ENCODE results near the gene ATP6V0C. TPM values are rescaled to one million over a fixed set of nuclear protein-coding genes. Genes with fewer than 3 reads are reported as not detected.
A peak's percentile ranks its signal among the peaks of the same experiment; 100 is the strongest.

The ATP6V0C gene
- total RNA-seq, 1 experiment from 2014 or later: 173 TPM

DNA sequence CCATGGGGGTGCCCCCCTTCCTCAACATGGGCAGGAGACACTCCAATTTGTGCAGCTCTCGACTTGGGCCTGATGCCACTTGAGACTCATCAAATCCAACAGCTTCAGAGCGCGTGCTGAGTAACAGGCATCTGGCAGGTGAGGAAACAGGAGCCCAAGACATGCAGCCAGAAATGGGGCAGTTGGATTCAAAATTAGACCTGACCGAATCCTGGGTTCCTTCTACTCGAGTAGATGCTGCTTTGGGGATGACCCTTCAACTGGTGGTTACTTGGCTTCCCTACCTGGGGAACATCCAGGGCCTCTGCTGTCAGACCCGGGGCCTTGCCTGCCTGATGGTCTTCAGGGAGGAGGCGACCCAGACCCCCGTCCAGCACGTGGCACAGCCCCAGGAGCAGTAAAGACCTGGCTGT lies 43.1 kb upstream of the ATP6V0C start:
- TF ChIP-seq, protein P1, sequence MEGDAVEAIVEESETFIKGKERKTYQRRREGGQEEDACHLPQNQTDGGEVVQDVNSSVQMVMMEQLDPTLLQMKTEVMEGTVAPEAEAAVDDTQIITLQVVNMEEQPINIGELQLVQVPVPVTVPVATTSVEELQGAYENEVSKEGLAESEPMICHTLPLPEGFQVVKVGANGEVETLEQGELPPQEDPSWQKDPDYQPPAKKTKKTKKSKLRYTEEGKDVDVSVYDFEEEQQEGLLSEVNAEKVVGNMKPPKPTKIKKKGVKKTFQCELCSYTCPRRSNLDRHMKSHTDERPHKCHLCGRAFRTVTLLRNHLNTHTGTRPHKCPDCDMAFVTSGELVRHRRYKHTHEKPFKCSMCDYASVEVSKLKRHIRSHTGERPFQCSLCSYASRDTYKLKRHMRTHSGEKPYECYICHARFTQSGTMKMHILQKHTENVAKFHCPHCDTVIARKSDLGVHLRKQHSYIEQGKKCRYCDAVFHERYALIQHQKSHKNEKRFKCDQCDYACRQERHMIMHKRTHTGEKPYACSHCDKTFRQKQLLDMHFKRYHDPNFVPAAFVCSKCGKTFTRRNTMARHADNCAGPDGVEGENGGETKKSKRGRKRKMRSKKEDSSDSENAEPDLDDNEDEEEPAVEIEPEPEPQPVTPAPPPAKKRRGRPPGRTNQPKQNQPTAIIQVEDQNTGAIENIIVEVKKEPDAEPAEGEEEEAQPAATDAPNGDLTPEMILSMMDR (IDR thresholded peaks at IDR 0.05; ENCODE audit: unreplicated experiment): no peak
- CTCF ChIA-PET: interaction anchor here (0.7 to 0.9 kb wide), 3 partner anchors 40 to 54 kb away, joined by 3 to 7 read pairs (median 3); no protein-coding TSS in a partner anchor
- no peaks in the 10 kb centered on the region for H3K9me3 Mint-ChIP-seq (ENCODE audit: unreplicated experiment)
- BruUV-seq (replicated peaks): no TSS peak
- no peaks in the 10 kb centered on the region for H3K27me3 Mint-ChIP-seq (ENCODE audit: insufficient read depth, unreplicated experiment)
- peaks cover 4% of the 10 kb centered on the region for H3K4me1 Mint-ChIP-seq (ENCODE audit: insufficient read depth, unreplicated experiment)
- H3K27ac Mint-ChIP-seq (ENCODE audit: low read depth, unreplicated experiment): no peak overlapping the region
- intact Hi-C loops (cut with micrococcal nuclease): no loop called here
- H3K4me3 Mint-ChIP-seq (ENCODE audit: unreplicated experiment): no peak overlapping the region
- POLR2A ChIA-PET: interaction anchor here (0.7 to 1.9 kb wide), 2 partner anchors 40 to 234 kb away, joined by 3 to 9 read pairs; no protein-coding TSS in a partner anchor
- DNase-seq (ENCODE audit: unreplicated experiment): peak; percentile 53
- H3K36me3 Mint-ChIP-seq (ENCODE audit: insufficient read depth, unreplicated experiment): no peaks in the 10 kb centered on the region

DNA sequence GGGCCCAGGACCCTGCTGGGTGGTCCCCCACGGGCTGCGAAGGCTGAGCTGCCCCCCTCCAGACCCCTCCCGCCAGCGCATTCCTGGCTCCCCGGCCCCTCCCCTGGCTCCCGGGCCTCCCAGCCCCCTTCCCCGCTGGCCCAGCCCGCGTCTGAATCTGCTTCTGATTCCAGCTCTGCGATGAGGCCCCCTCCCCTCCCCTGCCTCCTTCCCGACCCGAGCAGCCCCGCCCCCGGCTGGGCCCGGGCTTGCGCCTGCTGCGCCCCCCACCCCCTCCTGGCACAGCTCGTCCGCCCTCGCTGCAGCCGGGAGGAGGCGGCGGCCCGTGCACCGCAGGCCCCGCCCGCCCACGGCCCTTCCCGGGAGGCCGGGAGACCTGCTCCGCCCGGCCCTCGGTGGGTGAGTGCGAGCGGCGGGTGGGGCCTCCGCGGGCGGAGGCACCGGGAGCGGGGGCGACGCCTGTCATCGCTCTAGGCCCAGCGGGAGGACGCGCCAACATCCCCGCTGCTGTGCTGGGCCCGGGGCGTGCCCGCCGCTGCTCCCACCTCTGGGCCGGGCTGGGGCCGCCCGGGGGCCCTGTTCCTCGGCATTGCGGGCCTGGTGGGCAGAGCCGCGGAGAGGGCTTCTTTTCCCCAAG lies 42.6 kb upstream of the ATP6V0C start, which contains the start of gene NTN3:
Gene NTN3 (plus strand): TSS at position 282 of the 637 bp plus-strand sequence. CDS start 405 bp downstream, outside the sequence.
- intact Hi-C loops (cut with micrococcal nuclease): no loop called here
- H3K36me3 Mint-ChIP-seq (ENCODE audit: insufficient read depth, unreplicated experiment): no peaks in the 10 kb centered on the region
- H3K4me3 Mint-ChIP-seq (ENCODE audit: unreplicated experiment): no peak within 1 kb of the TSS
- ChIA-PET CTCF (no interaction called here), POLR2A (interaction anchor here (1.9 kb wide), 1 partner anchor 41 kb away, joined by 9 read pairs; no protein-coding TSS in a partner anchor)
- DNase-seq (ENCODE audit: unreplicated experiment): no peak
- no TSS peak for BruUV-seq (replicated peaks)
- H3K4me1 Mint-ChIP-seq (ENCODE audit: insufficient read depth, unreplicated experiment): peaks cover 4% of the 10 kb centered on the region
- no peak within 1 kb of the TSS for H3K27ac Mint-ChIP-seq (ENCODE audit: low read depth, unreplicated experiment)
- TF ChIP-seq, protein P1 (IDR thresholded peaks at IDR 0.05; ENCODE audit: unreplicated experiment): no peak
- H3K27me3 Mint-ChIP-seq (ENCODE audit: insufficient read depth, unreplicated experiment): no peaks in the 10 kb centered on the region
- no peaks in the 10 kb centered on the region for H3K9me3 Mint-ChIP-seq (ENCODE audit: unreplicated experiment)

DNA sequence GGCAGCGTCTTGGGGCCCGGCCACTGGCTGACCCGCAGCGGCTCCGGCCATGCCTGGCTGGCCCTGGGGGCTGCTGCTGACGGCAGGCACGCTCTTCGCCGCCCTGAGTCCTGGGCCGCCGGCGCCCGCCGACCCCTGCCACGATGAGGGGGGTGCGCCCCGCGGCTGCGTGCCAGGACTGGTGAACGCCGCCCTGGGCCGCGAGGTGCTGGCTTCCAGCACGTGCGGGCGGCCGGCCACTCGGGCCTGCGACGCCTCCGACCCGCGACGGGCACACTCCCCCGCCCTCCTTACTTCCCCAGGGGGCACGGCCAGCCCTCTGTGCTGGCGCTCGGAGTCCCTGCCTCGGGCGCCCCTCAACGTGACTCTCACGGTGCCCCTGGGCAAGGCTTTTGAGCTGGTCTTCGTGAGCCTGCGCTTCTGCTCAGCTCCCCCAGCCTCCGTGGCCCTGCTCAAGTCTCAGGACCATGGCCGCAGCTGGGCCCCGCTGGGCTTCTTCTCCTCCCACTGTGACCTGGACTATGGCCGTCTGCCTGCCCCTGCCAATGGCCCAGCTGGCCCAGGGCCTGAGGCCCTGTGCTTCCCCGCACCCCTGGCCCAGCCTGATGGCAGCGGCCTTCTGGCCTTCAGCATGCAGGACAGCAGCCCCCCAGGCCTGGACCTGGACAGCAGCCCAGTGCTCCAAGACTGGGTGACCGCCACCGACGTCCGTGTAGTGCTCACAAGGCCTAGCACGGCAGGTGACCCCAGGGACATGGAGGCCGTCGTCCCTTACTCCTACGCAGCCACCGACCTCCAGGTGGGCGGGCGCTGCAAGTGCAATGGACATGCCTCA lies 41.9 kb upstream of the ATP6V0C start:
- Mint-ChIP-seq H3K36me3 (ENCODE audit: insufficient read depth, unreplicated experiment) (no peaks in the 10 kb centered on the region), H3K4me3 (ENCODE audit: unreplicated experiment) (no peak overlapping the region), H3K27ac (ENCODE audit: low read depth, unreplicated experiment) (no peak overlapping the region), H3K9me3 (ENCODE audit: unreplicated experiment) (no peaks in the 10 kb centered on the region), H3K4me1 (ENCODE audit: insufficient read depth, unreplicated experiment) (peaks cover 4% of the 10 kb centered on the region), H3K27me3 (ENCODE audit: insufficient read depth, unreplicated experiment) (no peaks in the 10 kb centered on the region)
- intact Hi-C loops (cut with micrococcal nuclease): no loop called here
- CTCF ChIA-PET: interaction anchor here (0.7 kb wide), 1 partner anchor 83 kb away, joined by 3 read pairs; no protein-coding TSS in a partner anchor
- no peak for DNase-seq (ENCODE audit: unreplicated experiment)
- TF ChIP-seq, protein P1 (IDR thresholded peaks at IDR 0.05; ENCODE audit: unreplicated experiment): no peak
- POLR2A ChIA-PET: interaction anchor here (0.6 kb wide), 2 partner anchors 317 to 321 kb away, joined by 3 read pairs; no protein-coding TSS in a partner anchor
- no TSS peak for BruUV-seq (replicated peaks)

DNA sequence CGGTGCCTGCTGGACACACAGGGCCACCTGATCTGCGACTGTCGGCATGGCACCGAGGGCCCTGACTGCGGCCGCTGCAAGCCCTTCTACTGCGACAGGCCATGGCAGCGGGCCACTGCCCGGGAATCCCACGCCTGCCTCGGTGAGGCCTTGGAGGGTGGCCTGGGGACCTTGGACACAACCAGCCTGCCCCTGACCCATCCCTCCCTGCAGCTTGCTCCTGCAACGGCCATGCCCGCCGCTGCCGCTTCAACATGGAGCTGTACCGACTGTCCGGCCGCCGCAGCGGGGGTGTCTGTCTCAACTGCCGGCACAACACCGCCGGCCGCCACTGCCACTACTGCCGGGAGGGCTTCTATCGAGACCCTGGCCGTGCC lies 41.3 kb upstream of the ATP6V0C start:
- TF ChIP-seq, protein P1 (IDR thresholded peaks at IDR 0.05; ENCODE audit: unreplicated experiment): no peak
- intact Hi-C loops (cut with micrococcal nuclease): no loop called here
- Mint-ChIP-seq H3K36me3 (ENCODE audit: insufficient read depth, unreplicated experiment) (no peaks in the 10 kb centered on the region), H3K9me3 (ENCODE audit: unreplicated experiment) (no peaks in the 10 kb centered on the region), H3K4me1 (ENCODE audit: insufficient read depth, unreplicated experiment) (peaks cover 5% of the 10 kb centered on the region), H3K4me3 (ENCODE audit: unreplicated experiment) (no peak overlapping the region), H3K27ac (ENCODE audit: low read depth, unreplicated experiment) (no peak overlapping the region), H3K27me3 (ENCODE audit: insufficient read depth, unreplicated experiment) (no peaks in the 10 kb centered on the region)
- BruUV-seq (replicated peaks): no TSS peak
- ChIA-PET POLR2A (interaction anchor here (0.6 kb wide), 1 partner anchor 322 kb away, joined by 3 read pairs; no protein-coding TSS in a partner anchor), CTCF (interaction anchor here (0.6 to 0.7 kb wide), 2 partner anchors 19 to 84 kb away, joined by 3 to 5 read pairs; no protein-coding TSS in a partner anchor)
- DNase-seq (ENCODE audit: unreplicated experiment): no peak
